K562 (cell line): ENCODE measurements around the gene SMIM13. TPM values are rescaled to one million over a fixed set of nuclear protein-coding genes. Genes with fewer than 3 reads are reported as not detected.

Experiments
- CREM ChIP-seq: IDR thresholded peaks from 2 replicates; pipeline ENCODE4 v1.6.1; 2014; ENCODE audit warnings: antibody characterized with exemption, low read depth
- DEAF1 ChIP-seq: fragments of 450-650 bp; formaldehyde crosslinking; IDR thresholded peaks from 2 replicates; pipeline ENCODE4 v1.4.0; 2020; ENCODE audit warnings: mild to moderate bottlenecking, moderate library complexity
- DMBX1 ChIP-seq: fragments of 250-450 bp; sonication (Bioruptor Pico); IDR thresholded peaks from 2 replicates; pipeline ENCODE4 v1.8.0; 2022; ENCODE audit warnings: inconsistent platforms, mild to moderate bottlenecking, moderate library complexity, borderline replicate concordance
- ETV1 ChIP-seq: fragments of 450-650 bp; conservative IDR thresholded peaks from 2 replicates; pipeline ENCODE4 v1.6.1; 2016; ENCODE audit warnings: missing genetic modification characterization, control low read depth, low read depth, missing compliant biosample characterization
- HES1 ChIP-seq: fragments of 450-650 bp; IDR thresholded peaks from 2 replicates; pipeline ENCODE4 v1.6.1; 2016; ENCODE audit warnings: low read depth, mild to moderate bottlenecking, moderate library complexity
- RREB1 ChIP-seq: fragments of 250-450 bp; sonication (Bioruptor Pico); IDR thresholded peaks from 2 replicates; pipeline ENCODE4 v1.4.0; 2020
- SRSF3 ChIP-seq: fragments of 200-400 bp; formaldehyde crosslinking; IDR thresholded peaks from 2 replicates; pipeline ENCODE4 v1.6.1; 2016; ENCODE audit warnings: mild to moderate bottlenecking, low read length, moderate library complexity; ENCODE audit not compliant: insufficient read depth
- U2AF2 ChIP-seq: fragments of 200-400 bp; formaldehyde crosslinking; optimal IDR thresholded peaks from 2 replicates; pipeline ENCODE3; 2017; ENCODE audit warnings: low read depth, mild to moderate bottlenecking, low read length
- ZBTB40 ChIP-seq, 2 experiments: fragments of 450-650 bp in 1 of 2; sonication (generic) in 1 of 2; formaldehyde crosslinking in 1 of 2; IDR thresholded peaks; 2 replicates each; pipeline versions ENCODE4 v1.7.1 to v1.9.0; 2016 to 2022; ENCODE audit warnings: inconsistent platforms in 1 of 2, mild to moderate bottlenecking in 1 of 2, missing genetic modification reagents in 1 of 2
- ZKSCAN1 ChIP-seq: fragments of 150-350 bp; IDR thresholded peaks from 2 replicates; pipeline ENCODE4 v1.6.1; 2016; ENCODE audit warnings: low read depth, low read length
- polyA plus RNA-seq, 8 experiments: library from polyadenylated mRNA; depleted of rRNA in 4 of 8; stranded (reverse) in 5 of 8; unstranded in 3 of 8; fragments of >200 nt; fragmentation: Nextera tagmentation in 2 of 8; fragmentation: Illumina TruSeq in 1 of 8; extraction: Ambion mirVana in 2 of 8; extraction: Trizol in 1 of 8; gene quantifications; 2 replicates each; pipeline versions ENCODE4 v1.2.1 to v1.2.3, GENCODE V29; 2011 to 2014; ENCODE audit warnings: inconsistent platforms in 1 of 8, missing spikeins in 1 of 8
- total RNA-seq, 7 experiments: library from RNA; depleted of rRNA in 6 of 7; stranded (reverse); fragments of >200 nt in 6 of 7; fragmentation: Illumina TruSeq in 2 of 7; extraction: Trizol in 2 of 7; gene quantifications; 2 replicates each; pipeline versions ENCODE4 v1.2.1 to v1.2.3, GENCODE V29; 2011 to 2021; ENCODE audit warnings: low replicate concordance in 1 of 7

SMIM13 gene
- total and polyA plus RNA-seq, 9 of the 15 experiments (the other 6 are each of a cell fraction or from before 2014, with no cell fraction given) = 5.5 to 24.8 (median 11.7) TPM

- TF ChIP-seq ZBTB40 (IDR thresholded peaks at IDR 0.05) (peak; percentile 55; the same call in 1 of the 2 replicates), ZBTB40 (CRISPR knock-in tag; IDR thresholded peaks at IDR 0.05) (no peak), DEAF1 (CRISPR knock-in tag) (no peak), ETV1 (tag) (no peak; the same call in 1 of the 2 replicates), CREM (no peak), U2AF2 (no peak), HES1 (0 out of 2 replicates have a peak, but pooled peaks have one; percentile 16), RREB1 (CRISPR knock-in tag) (no peak), DMBX1 (CRISPR knock-in tag) (no peak), ZKSCAN1 (no peak), SRSF3 (no peak)
These were observed 797 bp downstream of the SMIM13 start (continued) for GRCh38 chr6:11094411-11094851.
